ENCODE data around the gene RB1.

The RB1 gene

DNA sequence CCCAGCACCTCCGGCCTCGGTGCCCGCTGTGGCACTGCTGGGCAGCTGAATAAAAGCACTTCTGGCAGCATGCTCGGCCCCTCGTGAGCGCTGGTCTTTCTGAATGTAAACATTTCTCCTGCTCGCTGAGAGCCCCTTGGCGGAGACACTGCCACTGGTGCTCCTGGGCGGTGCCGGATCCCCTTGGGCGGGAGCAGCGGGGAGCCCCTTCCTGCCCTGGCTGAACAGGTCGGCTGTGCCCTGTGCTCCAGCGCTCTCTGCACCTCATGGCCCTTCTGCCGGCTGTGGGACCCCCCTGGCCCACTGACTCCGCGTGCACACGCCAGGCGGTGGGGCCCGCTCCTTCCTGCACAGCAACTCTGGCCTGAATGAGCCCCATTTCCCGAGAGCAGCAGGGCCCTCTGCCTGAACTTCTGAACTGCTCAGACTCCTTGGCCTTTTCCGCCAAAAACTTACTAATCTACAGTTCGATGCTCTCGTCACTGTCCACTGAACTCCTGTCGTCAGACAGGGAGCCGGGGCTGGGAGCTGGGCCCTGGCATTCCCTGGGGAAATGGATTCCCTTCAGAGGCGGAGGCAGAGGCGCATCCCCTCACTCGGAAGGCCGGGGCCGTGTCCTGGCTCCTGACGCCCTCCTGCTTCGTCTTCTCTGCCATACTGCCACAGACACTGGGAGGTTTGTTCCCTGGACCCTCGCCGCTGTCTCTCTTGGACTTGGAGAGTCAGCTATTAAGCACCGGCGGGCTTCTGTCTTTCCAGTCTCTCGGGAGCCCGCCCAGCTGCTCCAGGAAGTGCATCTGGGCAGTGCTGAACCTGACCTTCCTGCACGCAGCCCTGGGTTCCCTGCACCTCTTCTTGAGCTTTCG, 14.2 kb downstream of the RB1 start:
- TF ChIP-seq, protein P1, sequence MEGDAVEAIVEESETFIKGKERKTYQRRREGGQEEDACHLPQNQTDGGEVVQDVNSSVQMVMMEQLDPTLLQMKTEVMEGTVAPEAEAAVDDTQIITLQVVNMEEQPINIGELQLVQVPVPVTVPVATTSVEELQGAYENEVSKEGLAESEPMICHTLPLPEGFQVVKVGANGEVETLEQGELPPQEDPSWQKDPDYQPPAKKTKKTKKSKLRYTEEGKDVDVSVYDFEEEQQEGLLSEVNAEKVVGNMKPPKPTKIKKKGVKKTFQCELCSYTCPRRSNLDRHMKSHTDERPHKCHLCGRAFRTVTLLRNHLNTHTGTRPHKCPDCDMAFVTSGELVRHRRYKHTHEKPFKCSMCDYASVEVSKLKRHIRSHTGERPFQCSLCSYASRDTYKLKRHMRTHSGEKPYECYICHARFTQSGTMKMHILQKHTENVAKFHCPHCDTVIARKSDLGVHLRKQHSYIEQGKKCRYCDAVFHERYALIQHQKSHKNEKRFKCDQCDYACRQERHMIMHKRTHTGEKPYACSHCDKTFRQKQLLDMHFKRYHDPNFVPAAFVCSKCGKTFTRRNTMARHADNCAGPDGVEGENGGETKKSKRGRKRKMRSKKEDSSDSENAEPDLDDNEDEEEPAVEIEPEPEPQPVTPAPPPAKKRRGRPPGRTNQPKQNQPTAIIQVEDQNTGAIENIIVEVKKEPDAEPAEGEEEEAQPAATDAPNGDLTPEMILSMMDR (conservative IDR thresholded peaks at IDR 0.05) = no peak
- no peak overlapping the region for H3K27ac ChIP-seq

DNA sequence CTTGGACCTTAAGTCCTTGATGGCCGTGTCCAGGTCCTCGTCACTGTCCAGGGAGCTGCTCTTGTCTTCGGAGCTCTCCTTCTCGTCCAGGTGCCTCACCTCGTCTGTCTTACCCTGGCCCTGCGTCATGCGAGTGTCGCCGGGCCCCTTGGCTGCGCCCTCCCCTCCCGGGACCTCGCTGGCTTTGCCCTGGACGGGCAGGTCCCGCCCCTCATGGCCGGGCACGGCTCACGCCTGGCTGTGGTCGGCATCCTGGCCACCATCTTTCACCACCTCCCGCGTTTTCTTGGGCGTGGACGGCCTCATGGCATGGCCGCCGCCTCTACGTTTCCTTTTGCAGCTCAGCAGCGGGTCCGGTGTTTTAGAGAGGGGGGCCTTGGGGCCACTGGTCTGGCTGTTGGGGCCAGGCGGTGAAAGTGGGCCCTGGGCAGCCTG, 14.8 kb downstream of the RB1 start:
- no peak overlapping the region for H3K27ac ChIP-seq
- TF ChIP-seq, protein P1 (conservative IDR thresholded peaks at IDR 0.05) = no peak

- TF ChIP-seq, protein P1 (conservative IDR thresholded peaks at IDR 0.05) = no peak
- no peak overlapping the region for H3K27ac ChIP-seq
Measured at GRCh38 chr13:48318821-48319511, 15.4 kb downstream of the RB1 start.

DNA sequence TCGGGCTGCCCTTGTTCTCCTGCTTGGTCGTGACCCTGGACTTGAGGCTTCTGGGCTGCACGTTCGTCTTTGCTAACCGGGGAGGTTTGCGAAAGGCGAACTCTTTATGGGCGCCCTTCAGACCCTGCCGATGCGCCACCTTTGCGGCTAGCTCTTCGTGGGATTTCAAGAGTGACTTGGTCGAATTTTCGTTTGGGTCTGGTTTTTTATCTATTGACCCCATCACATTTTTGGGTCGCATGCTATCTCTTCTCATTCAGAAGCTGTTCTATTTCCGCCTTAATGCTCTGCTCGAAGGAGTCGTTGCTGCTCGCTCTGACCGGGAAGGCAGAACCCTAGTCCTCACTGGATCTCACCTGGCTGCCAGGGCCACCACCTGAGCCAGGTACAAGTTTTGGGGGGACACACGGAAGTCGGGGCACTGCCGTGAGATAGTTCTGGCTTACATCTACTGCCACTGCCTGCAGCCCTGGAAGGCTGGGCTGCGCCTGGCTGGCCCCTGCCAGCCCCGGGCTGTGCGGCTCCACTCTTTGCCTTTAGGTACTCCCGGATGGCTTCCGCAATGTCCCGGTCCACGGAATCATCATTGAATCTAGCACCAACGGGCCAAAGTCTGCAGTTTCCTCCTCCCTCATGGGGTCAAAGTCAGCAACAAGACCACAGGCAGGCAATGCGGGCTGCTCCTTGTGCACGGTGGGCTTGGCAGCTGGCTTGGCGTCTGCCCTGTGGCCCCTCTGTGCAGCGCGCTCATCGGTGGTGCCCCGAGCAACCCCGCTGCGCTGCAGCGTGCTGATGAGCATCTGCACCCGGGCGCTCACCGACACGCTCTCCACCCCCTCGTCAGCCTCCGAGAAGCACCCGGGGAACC, 16.2 kb downstream of the RB1 start:
- H3K27ac ChIP-seq = no peak overlapping the region
- TF ChIP-seq, protein P1 (conservative IDR thresholded peaks at IDR 0.05) = no peak

DNA sequence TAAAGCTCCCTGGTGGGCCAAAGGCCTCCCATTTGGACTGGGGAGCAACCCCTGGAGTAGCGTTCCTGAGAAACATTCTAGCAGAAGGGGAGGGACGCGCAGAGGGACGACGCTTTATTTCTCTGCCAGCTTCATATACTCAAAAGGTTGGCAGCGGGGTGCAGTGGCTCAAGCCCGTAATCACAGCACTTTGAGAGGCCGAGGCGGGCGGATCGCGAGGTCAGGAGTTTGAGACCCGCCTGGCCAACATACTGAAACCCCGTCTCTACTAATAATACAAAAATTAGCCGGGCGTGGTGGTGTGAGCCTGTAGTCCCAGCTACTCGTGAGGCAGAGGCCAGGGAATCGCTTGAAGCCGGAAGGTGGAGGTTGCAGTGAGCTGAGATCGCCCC, 16.8 kb downstream of the RB1 start:
- H3K27ac ChIP-seq = no peak overlapping the region
- TF ChIP-seq, protein P1 (conservative IDR thresholded peaks at IDR 0.05) = no peak

DNA sequence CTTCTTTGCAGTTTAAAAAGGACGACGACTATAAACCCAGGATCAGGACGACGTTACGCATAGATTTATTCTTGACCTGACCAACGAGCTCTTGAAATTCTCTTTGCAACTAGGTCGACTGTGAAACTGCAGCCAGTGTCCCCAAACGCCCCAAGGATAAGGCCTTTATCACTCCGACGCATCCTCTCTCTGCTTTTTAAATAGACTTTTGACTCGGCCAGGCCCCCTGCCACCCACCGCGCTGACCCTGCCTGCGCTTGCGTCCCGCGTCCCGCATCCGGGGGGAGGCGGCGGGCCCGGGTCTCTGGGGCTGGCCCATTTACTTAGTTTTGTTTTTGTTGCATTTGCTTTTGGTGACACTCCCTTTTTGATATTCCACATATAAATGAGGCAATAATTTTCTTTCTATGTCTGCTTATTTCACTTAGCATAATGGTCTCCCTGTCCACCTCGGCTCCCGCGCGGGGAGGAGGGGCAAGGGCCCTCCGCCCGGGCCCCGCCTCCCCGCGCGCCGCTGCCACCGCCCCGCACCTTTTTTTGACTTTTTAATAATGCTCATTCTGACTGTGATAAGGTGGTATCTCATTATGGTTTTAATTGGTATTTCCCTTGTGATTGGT, 17.4 kb downstream of the RB1 start:
- H3K27ac ChIP-seq = no peak overlapping the region

More for the DNA sequence above, 17.4 kb downstream of the RB1 start:
- TF ChIP-seq, protein P1 (conservative IDR thresholded peaks at IDR 0.05) = no peak

Measured in VCaP (cell line).